Cardiac muscle cell (in vitro differentiated cells and primary cell): ENCODE measurements around the gene DNM3. TPM values are rescaled to one million over a fixed set of nuclear protein-coding genes. Genes with fewer than 3 reads are reported as not detected.

Source experiments
- DNase-seq, 2 donors: peaks; one replicate each; pipeline versions ENCODE4 v3.0.0 to v3.0.0-alpha.2; 2010 to 2017; ENCODE audit warnings: low read depth in 1 of 2, low spot score in 1 of 2
- H3K27ac ChIP-seq: fragments of 200-600 bp; sonication (generic); 2 replicates; pipeline ENCODE4 v1.5.1; 2016
- H3K27me3 ChIP-seq: fragments of 200-600 bp; sonication (generic); 2 replicates; pipeline ENCODE4 v1.6.0; 2016; ENCODE audit warnings: control low read depth
- H3K36me3 ChIP-seq: fragments of 200-600 bp; sonication (generic); 2 replicates; pipeline ENCODE4 v1.5.1; 2016; ENCODE audit warnings: control low read depth
- H3K4me1 ChIP-seq: fragments of 200-600 bp; sonication (generic); 2 replicates; pipeline ENCODE4 v1.8.1; 2017; ENCODE audit warnings: low read depth, mild to moderate bottlenecking, mixed run types
- H3K4me3 ChIP-seq: fragments of 200-600 bp; sonication (generic); 2 replicates; pipeline ENCODE4 v1.5.1; 2016; ENCODE audit warnings: mild to moderate bottlenecking
- H3K9me3 ChIP-seq: fragments of 200-600 bp; sonication (generic); 2 replicates; pipeline ENCODE4 v1.5.1; 2017; ENCODE audit warnings: low read depth, mild to moderate bottlenecking, control low read depth
- polyA plus RNA-seq: library from polyadenylated mRNA; unstranded; fragments of >200 nt; fragmentation: Nextera tagmentation; extraction: Ambion mirVana; gene quantifications from 2 replicates; pipeline ENCODE4 v1.2.1, GENCODE V29; 2016
- total RNA-seq: library from RNA; depleted of rRNA; stranded (reverse); fragments of >200 nt; gene quantifications from 2 replicates; pipeline ENCODE4 v1.2.3, GENCODE V29; 2016
- TF ChIP-seq, protein P1 (sequence below): IDR thresholded peaks from 2 replicates; pipeline ENCODE4 v1.5.1; 2012; ENCODE audit warnings: low read depth, mild to moderate bottlenecking, low read length

Gene DNM3
- total and polyA plus RNA-seq, 2 experiments from 2014 or later, result 0.42 TPM; not detected in 1

DNA sequence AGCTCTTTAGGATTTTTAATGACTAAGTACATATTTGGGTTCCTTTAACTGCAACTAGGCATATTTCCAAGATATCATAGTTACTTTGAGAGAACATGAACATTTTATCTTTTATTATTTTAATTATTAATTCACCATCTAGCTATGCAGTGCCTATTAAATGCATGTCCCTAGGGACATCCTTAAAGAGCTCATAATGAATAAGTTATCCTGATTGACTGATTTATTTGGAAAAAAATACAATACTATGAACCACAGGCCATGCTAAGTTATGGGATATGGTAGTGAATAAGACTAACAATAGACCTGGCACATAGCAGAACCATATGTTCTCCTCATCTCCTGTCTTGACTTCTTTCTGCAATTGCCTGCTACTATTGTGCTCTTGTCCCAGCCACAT, 562.8 kb downstream of the DNM3 start:
- H3K4me3 ChIP-seq, result no peak overlapping the region
- DNase-seq, result no peak
- TF ChIP-seq, protein P1, sequence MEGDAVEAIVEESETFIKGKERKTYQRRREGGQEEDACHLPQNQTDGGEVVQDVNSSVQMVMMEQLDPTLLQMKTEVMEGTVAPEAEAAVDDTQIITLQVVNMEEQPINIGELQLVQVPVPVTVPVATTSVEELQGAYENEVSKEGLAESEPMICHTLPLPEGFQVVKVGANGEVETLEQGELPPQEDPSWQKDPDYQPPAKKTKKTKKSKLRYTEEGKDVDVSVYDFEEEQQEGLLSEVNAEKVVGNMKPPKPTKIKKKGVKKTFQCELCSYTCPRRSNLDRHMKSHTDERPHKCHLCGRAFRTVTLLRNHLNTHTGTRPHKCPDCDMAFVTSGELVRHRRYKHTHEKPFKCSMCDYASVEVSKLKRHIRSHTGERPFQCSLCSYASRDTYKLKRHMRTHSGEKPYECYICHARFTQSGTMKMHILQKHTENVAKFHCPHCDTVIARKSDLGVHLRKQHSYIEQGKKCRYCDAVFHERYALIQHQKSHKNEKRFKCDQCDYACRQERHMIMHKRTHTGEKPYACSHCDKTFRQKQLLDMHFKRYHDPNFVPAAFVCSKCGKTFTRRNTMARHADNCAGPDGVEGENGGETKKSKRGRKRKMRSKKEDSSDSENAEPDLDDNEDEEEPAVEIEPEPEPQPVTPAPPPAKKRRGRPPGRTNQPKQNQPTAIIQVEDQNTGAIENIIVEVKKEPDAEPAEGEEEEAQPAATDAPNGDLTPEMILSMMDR, result no peak

DNA sequence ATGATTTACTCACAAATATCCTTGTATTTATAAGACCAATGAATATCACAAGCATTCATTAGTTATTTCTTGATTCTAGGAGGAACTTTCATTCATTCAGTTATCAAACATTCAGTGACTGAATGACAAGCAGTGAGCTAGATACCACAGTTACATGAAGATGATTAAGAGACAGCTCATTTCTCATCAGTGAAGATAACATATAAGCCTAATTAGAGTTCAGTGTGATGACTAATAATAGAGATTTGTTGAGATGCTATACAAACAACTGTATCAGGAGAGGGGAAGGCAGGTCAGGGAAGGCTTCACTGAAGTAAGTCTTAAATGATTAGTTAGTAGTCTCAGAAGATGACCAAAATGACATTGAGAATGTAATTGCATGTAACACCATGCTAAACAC, 564.6 kb downstream of the DNM3 start:
- TF ChIP-seq, protein P1, result no peak
- Histone ChIP-seq H3K36me3 (no peaks in the 10 kb centered on the region), H3K4me3 (no peak overlapping the region), H3K27me3 (no peaks in the 10 kb centered on the region), H3K27ac (no peak overlapping the region), H3K4me1 (no peaks in the 10 kb centered on the region), H3K9me3 (no peaks in the 10 kb centered on the region)
- no peak for DNase-seq

More for the DNA sequence above, 562.8 kb downstream of the DNM3 start:
- Histone ChIP-seq H3K27me3 (no peaks in the 10 kb centered on the region), H3K4me1 (peaks cover 4% of the 10 kb centered on the region), H3K36me3 (no peaks in the 10 kb centered on the region), H3K27ac (no peak overlapping the region), H3K9me3 (no peaks in the 10 kb centered on the region)

DNA sequence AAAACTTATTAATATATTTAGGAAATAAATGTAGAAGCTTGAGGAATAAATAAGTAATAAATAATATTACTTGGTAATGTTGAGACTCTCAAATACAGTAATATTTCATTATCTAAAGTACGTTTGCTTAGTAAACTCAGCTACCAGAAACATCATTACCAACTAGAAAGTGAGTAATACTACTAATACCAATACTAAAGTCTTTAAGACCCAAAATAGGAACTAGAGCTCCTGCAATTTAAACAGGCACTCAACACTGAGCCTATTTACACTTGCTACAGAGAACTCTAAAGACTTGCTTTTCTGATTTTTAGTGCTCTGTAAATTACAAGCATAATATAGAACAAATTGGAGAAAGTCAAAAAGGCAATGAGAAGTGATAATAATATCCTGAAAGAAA, 565.7 kb downstream of the DNM3 start:
- Histone ChIP-seq H3K4me3 (no peak overlapping the region), H3K9me3 (no peaks in the 10 kb centered on the region), H3K27me3 (no peaks in the 10 kb centered on the region), H3K4me1 (no peaks in the 10 kb centered on the region), H3K36me3 (no peaks in the 10 kb centered on the region), H3K27ac (no peak overlapping the region)
- TF ChIP-seq, protein P1, result no peak
- no peak for DNase-seq

DNA sequence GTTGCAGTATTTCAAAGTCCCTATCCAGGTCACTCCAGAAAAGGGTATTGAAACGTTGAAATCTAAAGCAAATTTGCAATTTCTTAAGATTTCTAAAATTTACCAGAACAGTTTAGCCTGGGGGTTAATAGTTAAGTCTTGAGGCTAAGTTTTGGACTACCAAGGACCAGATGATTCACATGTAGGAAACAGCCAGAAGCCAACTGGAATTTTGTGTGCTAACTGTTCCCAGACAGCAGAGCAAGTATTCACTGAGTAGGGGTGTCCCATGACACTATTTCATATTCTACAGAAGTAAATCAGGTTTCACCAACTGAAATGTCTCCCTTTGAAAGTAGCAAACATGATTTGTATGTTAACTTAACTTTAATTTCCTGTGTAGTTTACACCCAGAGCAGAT, 567.7 kb downstream of the DNM3 start:
- TF ChIP-seq, protein P1, result no peak
- H3K36me3 ChIP-seq, result no peaks in the 10 kb centered on the region
- no peaks in the 10 kb centered on the region for H3K9me3 ChIP-seq
- H3K27ac ChIP-seq, result no peak overlapping the region
- DNase-seq, result no peak
- no peak overlapping the region for H3K4me3 ChIP-seq
- H3K4me1 ChIP-seq, result no peaks in the 10 kb centered on the region
- no peaks in the 10 kb centered on the region for H3K27me3 ChIP-seq

DNA sequence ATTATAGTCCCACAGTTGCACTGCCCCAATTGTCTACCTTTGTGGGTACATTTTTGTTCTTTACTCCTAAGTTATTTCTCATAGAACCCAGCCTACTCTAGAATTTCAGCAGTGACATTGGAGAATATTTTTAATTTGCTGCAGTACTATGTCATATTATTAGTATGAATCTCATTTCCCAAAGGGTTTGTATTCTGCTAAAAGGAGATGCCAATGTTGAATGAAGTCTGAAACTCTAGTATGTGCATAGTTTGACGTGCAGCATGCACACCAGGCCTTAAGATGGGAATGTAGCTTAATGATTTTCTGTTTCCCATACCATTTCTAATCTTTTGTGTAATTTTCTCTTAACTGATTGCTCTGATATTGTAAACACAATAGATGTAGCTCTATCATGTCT, 568.7 kb downstream of the DNM3 start:
- Histone ChIP-seq H3K4me1 (no peaks in the 10 kb centered on the region), H3K9me3 (no peaks in the 10 kb centered on the region), H3K4me3 (no peak overlapping the region), H3K27ac (no peak overlapping the region), H3K27me3 (no peaks in the 10 kb centered on the region), H3K36me3 (no peaks in the 10 kb centered on the region)
- no peak for DNase-seq
- TF ChIP-seq, protein P1, result no peak

DNA sequence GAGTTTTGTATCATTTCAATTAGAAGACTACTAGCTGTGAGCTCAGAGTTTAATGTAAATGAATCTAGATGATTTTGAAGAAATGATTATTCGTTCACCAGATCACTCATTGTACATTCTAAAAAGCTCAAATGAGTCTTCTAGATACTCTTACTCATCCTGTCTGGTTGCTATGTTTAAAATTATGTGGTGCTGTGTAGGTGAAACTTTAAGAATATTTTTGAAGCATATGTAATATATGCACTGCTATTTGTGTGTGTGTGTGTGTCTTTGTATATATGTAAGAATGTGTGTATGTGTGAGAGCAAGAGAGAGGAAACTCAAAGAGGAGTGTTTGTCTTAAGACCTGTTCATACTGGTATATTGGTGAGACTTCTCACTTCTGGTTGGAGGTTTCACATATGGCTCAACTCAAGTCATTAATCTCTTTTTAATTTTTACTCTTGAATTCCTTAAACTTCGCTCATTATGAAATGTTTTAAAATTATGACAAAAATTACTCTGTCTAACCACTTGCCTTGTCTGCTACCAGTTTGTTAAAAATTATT, 570.6 kb downstream of the DNM3 start:
- Histone ChIP-seq H3K4me1 (no peaks in the 10 kb centered on the region), H3K4me3 (no peak overlapping the region), H3K36me3 (no peaks in the 10 kb centered on the region), H3K27me3 (no peaks in the 10 kb centered on the region), H3K9me3 (no peaks in the 10 kb centered on the region), H3K27ac (no peak overlapping the region)
- TF ChIP-seq, protein P1, result no peak
- DNase-seq, result no peak
